HCT116 (cell line): ENCODE data around the gene GPC4. TPM values are rescaled to one million over a fixed set of nuclear protein-coding genes. Genes with fewer than 3 reads are reported as not detected.

Source experiments
- ATAC-seq: fragments of 200-7000 bp; cut with Tn5 transposase; 2 replicates; pipeline ENCODE4 v1.9.1; 2020; ENCODE audit warnings: mild to moderate bottlenecking, moderate library complexity
- Bru-seq: library from RNA; stranded (reverse); fragments of 400-500 nt; gene quantifications from one replicate; lab custom pipeline; 2021; lab: Mats Ljungman, UMichigan
- BruChase-seq, 2 experiments: library from RNA; stranded (reverse); fragments of 400-500 nt; gene quantifications; one replicate each; lab custom pipeline; 2021; lab: Mats Ljungman, UMichigan
- BruUV-seq: library from RNA; stranded (reverse); fragments of 400-500 nt; replicated peaks from 2 replicates; lab custom pipeline; 2021; lab: Mats Ljungman, UMichigan
- CTCF ChIA-PET: fragments of 300-600 bp; sonication (Branson Sonifier 250); formaldehyde crosslinking; loops from one replicate; lab custom pipeline; 2021; ENCODE audit warnings: antibody characterized with exemption; lab: Charles Lee
- POLR2A ChIA-PET: fragments of 300-600, 350-600 bp; sonication (Branson Sonifier 250); formaldehyde crosslinking; loops from one replicate; lab custom pipeline; 2021; ENCODE audit warnings: antibody characterized with exemption; lab: Charles Lee
- RAD21 ChIA-PET, 2 experiments: fragments of 300-600 bp; sonication (Branson Sonifier 250); formaldehyde crosslinking; loops; one replicate each; lab custom pipeline; 2023; ENCODE audit warnings: low total read pairs in 2 of 2; ENCODE audit not compliant: uncharacterized antibody in 2 of 2, unreplicated experiment in 2 of 2, low non-redundant PET in 1 of 2; lab: Charles Lee
- DNase-seq: peaks from one replicate; pipeline ENCODE4 v3.0.0-alpha.2; 2010; ENCODE audit warnings: low read depth, low spot score
- H2AFZ ChIP-seq: fragments of 200-600 bp; shearing (Covaris generic), sonication (generic); 2 replicates; pipeline ENCODE4 v1.6.1; 2017; ENCODE audit warnings: low read depth, mixed run types, mixed read lengths, antibody characterized with exemption, low read length; ENCODE audit not compliant: poor library complexity, severe bottlenecking
- H3K27ac ChIP-seq: 2 replicates; pipeline ENCODE4 v1.5.1; 2012; ENCODE audit warnings: low read depth, low read length
- H3K27me3 ChIP-seq: fragments of 200-600 bp; sonication (generic); 2 replicates; pipeline ENCODE4 v1.6.1; 2016; ENCODE audit warnings: mixed run types, low read length, mixed read lengths; ENCODE audit not compliant: insufficient read depth
- H3K36me3 ChIP-seq, 2 experiments: fragments of 200-500 bp in 1 of 2; fragments of 200-600 bp in 1 of 2; sonication (Bioruptor generic) in 1 of 2; sonication (generic) in 1 of 2; 2 replicates each; pipeline versions ENCODE4 v1.5.1 to v1.6.1; 2014 to 2016; ENCODE audit warnings: low read length in 2 of 2, inconsistent platforms in 1 of 2, mixed read lengths in 1 of 2, mixed run types in 1 of 2; ENCODE audit not compliant: insufficient read depth in 2 of 2, control insufficient read depth in 1 of 2
- H3K4me1 ChIP-seq, 2 experiments: fragments of 200-600 bp in 1 of 2; sonication (generic) in 1 of 2; 2 replicates each; pipeline versions ENCODE4 v1.5.1 to v1.6.1; 2012 to 2017; ENCODE audit warnings: low read length in 2 of 2, inconsistent platforms in 1 of 2, mild to moderate bottlenecking in 1 of 2, mixed read lengths in 1 of 2, mixed run types in 1 of 2, moderate library complexity in 1 of 2; ENCODE audit not compliant: insufficient read depth in 2 of 2, control insufficient read depth in 1 of 2
- H3K4me2 ChIP-seq: fragments of 200-600 bp; sonication (generic); 2 replicates; pipeline ENCODE4 v1.6.1; 2017; ENCODE audit warnings: mixed run types, low read length, mixed read lengths
- H3K4me3 ChIP-seq, 2 experiments: fragments of 200-600 bp in 1 of 2; sonication (generic) in 1 of 2; replicated peaks in 1 of 2; 2 replicates each; pipeline ENCODE4 v1.5.1; 2011 to 2016; ENCODE audit warnings: low read length in 2 of 2, control low read depth in 1 of 2, low read depth in 1 of 2, mild to moderate bottlenecking in 1 of 2, mixed read lengths in 1 of 2, mixed run types in 1 of 2
- H3K79me2 ChIP-seq: fragments of 200-600 bp; sonication (generic); 2 replicates; pipeline ENCODE4 v1.6.1; 2017; ENCODE audit warnings: mild to moderate bottlenecking, mixed run types, low read length, moderate library complexity, mixed read lengths; ENCODE audit not compliant: insufficient read depth
- H3K9ac ChIP-seq: fragments of 200-600 bp; sonication (generic); 2 replicates; pipeline ENCODE4 v1.6.1; 2016; ENCODE audit warnings: low read length, mixed read lengths
- H3K9me2 ChIP-seq: fragments of 200-600 bp; sonication (generic), shearing (Covaris generic); 2 replicates; pipeline ENCODE4 v1.6.1; 2017; ENCODE audit warnings: mixed run types, mild to moderate bottlenecking, moderate library complexity; ENCODE audit not compliant: insufficient read depth
- H3K9me3 ChIP-seq, 2 experiments: fragments of 200-500 bp in 1 of 2; fragments of 200-600 bp in 1 of 2; sonication (Bioruptor generic) in 1 of 2; sonication (generic) in 1 of 2; 2 replicates each; pipeline ENCODE4 v1.6.1; 2014 to 2017; ENCODE audit warnings: low read length in 2 of 2, mixed read lengths in 2 of 2, inconsistent platforms in 1 of 2, low read depth in 1 of 2, mild to moderate bottlenecking in 1 of 2, mixed run types in 1 of 2, moderate library complexity in 1 of 2; ENCODE audit not compliant: control insufficient read depth in 1 of 2, insufficient read depth in 1 of 2
- H4K20me1 ChIP-seq: fragments of 200-600 bp; sonication (generic), shearing (Covaris generic); 2 replicates; pipeline ENCODE4 v1.6.1; 2017; ENCODE audit warnings: mixed run types, mild to moderate bottlenecking, moderate library complexity; ENCODE audit not compliant: insufficient read depth
- EZH2phosphoT487 ChIP-seq: fragments of 200-600 bp; IDR thresholded peaks from 2 replicates; pipeline ENCODE4 v1.6.1; 2018; ENCODE audit warnings: antibody characterized with exemption, borderline replicate concordance
- JUND ChIP-seq: IDR thresholded peaks from 2 replicates; pipeline ENCODE4 v1.6.1; 2012
- POLR2AphosphoS5 ChIP-seq: IDR thresholded peaks from 2 replicates; pipeline ENCODE4 v1.6.1; 2011; ENCODE audit warnings: mild to moderate bottlenecking, low read depth, low read length, moderate library complexity
- SIN3A ChIP-seq: IDR thresholded peaks from 2 replicates; pipeline ENCODE4 v1.6.1; 2012; ENCODE audit warnings: low read depth
- SP1 ChIP-seq: IDR thresholded peaks from 2 replicates; pipeline ENCODE4 v1.6.1; 2012; ENCODE audit warnings: low read depth
- ZFX ChIP-seq: fragments of 450-650 bp; IDR thresholded peaks from 2 replicates; pipeline ENCODE4 v1.6.1; 2017
- intact Hi-C: fragments of 100-400 bp; cut with micrococcal nuclease; formaldehyde crosslinking; loops from 2 replicates; pipeline ENCODE4 v1.10.0; 2022
- long read RNA-seq: library from polyadenylated mRNA; unstranded; transcript quantifications from one replicate; pipeline ENCODE4 v2.0.0, GENCODE V29; 2021; ENCODE audit not compliant: unreplicated experiment
- polyA plus RNA-seq: library from polyadenylated mRNA; unstranded; fragments of >200 nt; gene quantifications from 2 replicates; pipeline ENCODE4 v1.2.1, GENCODE V29; 2012; ENCODE audit warnings: missing spikeins
- total RNA-seq: library from RNA; stranded (reverse); gene quantifications from one replicate; pipeline ENCODE4 v1.2.1, GENCODE V29; 2021; ENCODE audit not compliant: unreplicated experiment
- TF ChIP-seq, protein P1 (sequence below): IDR thresholded peaks from 2 replicates; pipeline ENCODE4 v1.6.1; 2011; ENCODE audit warnings: mild to moderate bottlenecking, low read length, moderate library complexity; ENCODE audit not compliant: insufficient replicate concordance; ENCODE audit errors: extremely low read depth
- TF ChIP-seq, protein P2 (sequence below): IDR thresholded peaks from 2 replicates; pipeline ENCODE4 v1.6.1; 2012

The GPC4 gene
- total RNA-seq (9.7 TPM), Bru-seq, nascent RNA (percentile 42 among the genes with signal in this experiment), BruChase-seq, experiment 1, labeled RNA remaining after a 6-hour chase (percentile 47 among the genes with signal in this experiment), BruChase-seq, experiment 2, labeled RNA remaining after a 2-hour chase (percentile 40 among the genes with signal in this experiment)
- 8.2 and 9.9 TPM in 2 replicates for polyA plus RNA-seq
- long read RNA-seq, full-length matches to known transcripts, result 15 of 20 reads
- long read RNA-seq, partial matches to known transcripts, result 1 of 20 reads
- long read RNA-seq, other reads (novel, unspliced or antisense), result 4 of 20 reads

DNA sequence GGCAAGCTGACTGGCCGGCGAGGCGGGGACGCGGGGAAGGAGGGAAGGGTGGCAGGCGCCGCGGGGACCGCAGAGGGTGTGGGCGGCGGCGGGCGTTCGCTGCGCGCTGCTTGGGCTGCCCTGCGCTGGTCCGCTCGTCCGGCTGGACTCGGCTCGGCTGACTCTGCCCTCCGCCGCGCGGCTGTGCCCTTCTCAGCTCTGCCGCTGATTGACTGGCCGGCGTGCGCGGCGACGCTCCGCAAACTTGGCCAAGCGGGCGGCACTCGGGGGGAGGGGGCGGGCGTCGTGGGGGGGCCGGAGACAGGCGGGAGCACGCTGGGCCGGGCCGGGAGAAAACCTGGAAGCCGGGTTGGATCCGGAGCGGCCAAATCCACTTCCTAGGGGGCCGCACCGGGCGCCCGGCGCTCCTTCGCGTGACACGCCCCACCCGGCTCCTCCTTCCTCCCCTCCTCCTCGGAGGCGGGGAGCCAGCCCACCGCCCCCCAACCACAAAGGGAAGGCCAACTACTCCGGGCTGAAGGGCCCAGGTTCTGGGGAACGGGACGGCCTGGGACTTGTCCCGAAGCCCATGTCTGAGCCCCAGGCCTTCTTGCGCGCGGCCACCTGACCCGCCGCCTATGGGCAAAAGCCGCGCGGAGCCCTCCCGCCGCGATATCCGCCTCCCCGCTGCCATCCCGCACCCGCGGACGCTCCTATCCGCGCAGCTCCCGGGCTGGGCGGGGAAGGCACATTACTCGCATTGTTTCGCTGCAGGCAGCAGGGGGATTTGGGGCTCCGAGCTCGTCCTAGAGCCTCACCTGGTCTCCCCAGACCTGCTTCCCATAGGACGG lies at the start of gene GPC4:
GPC4 (minus strand) TSS at position 214 of the 830 bp plus-strand sequence. CDS start 524 bp downstream, outside the sequence.
- DNase-seq, result peak; percentile 57
- H3K27me3 ChIP-seq, result no peaks in the 10 kb centered on the region
- no peak within 1 kb of the TSS for H2AFZ ChIP-seq
- ChIA-PET RAD21 (interaction anchor here in 1 of 2 experiments (0.8 kb wide), 1 partner anchor 30 kb away, joined by 4 read pairs; no protein-coding TSS in a partner anchor), CTCF (interaction anchor here (0.6 kb wide), 1 partner anchor 51 kb away, joined by 3 read pairs; no protein-coding TSS in a partner anchor), POLR2A (interaction anchor here (0.6 to 1.2 kb wide), 4 partner anchors 30 to 359 kb away, joined by 3 to 10 read pairs (median 4); no protein-coding TSS in a partner anchor)
- H3K9me2 ChIP-seq, result no peaks in the 10 kb centered on the region
- H3K4me3 ChIP-seq, result peak within 1 kb of the TSS; percentile 57 to 73
- H3K4me2 ChIP-seq, result peak within 1 kb of the TSS; percentile 85
- no peaks in the 10 kb centered on the region for H3K36me3 ChIP-seq
- H3K79me2 ChIP-seq, result no peaks in the 10 kb centered on the region
- peak within 1 kb of the TSS; percentile 53; the same call in 1 of the 2 replicates for H3K27ac ChIP-seq
- H3K9ac ChIP-seq, result peak within 1 kb of the TSS; percentile 61
- no peaks in the 10 kb centered on the region for H4K20me1 ChIP-seq
- no TSS peak for BruUV-seq
- intact Hi-C loops, result loop anchor here (1.0 kb wide), 1 partner anchor 30 kb away; no protein-coding TSS in a partner anchor
- peaks cover 0 to 5% of the 10 kb centered on the region in 2 experiments; a peak in 1 of 4 replicates for H3K4me1 ChIP-seq
- peak; percentile 86 for ATAC-seq
- TF ChIP-seq POLR2AphosphoS5, result peak; percentile 68
- TF ChIP-seq ZFX, result peak; percentile 25; the same call in 1 of the 2 replicates
- TF ChIP-seq, protein P1, sequence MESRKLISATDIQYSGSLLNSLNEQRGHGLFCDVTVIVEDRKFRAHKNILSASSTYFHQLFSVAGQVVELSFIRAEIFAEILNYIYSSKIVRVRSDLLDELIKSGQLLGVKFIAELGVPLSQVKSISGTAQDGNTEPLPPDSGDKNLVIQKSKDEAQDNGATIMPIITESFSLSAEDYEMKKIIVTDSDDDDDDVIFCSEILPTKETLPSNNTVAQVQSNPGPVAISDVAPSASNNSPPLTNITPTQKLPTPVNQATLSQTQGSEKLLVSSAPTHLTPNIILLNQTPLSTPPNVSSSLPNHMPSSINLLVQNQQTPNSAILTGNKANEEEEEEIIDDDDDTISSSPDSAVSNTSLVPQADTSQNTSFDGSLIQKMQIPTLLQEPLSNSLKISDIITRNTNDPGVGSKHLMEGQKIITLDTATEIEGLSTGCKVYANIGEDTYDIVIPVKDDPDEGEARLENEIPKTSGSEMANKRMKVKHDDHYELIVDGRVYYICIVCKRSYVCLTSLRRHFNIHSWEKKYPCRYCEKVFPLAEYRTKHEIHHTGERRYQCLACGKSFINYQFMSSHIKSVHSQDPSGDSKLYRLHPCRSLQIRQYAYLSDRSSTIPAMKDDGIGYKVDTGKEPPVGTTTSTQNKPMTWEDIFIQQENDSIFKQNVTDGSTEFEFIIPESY, result no peak
- peak; percentile 36; the same call in 1 of the 2 replicates for TF ChIP-seq JUND
- TF ChIP-seq, protein P2, sequence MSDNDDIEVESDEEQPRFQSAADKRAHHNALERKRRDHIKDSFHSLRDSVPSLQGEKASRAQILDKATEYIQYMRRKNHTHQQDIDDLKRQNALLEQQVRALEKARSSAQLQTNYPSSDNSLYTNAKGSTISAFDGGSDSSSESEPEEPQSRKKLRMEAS, result peak; percentile 23
- TF ChIP-seq SIN3A, result 0 out of 2 replicates have a peak, but pooled peaks have one; percentile 49
- TF ChIP-seq EZH2phosphoT487, result no peak
- TF ChIP-seq SP1, result peak; percentile 66
- H3K9me3 ChIP-seq, result no peaks in the 10 kb centered on the region
